Left ventricle myocardium superior (tissue), 1 donor: ENCODE results near the gene IRS2. TPM values are rescaled to one million over a fixed set of nuclear protein-coding genes. Genes with fewer than 3 reads are reported as not detected.
A peak's percentile ranks its signal among the peaks of the same experiment; 100 is the strongest.

Experiments used
- ATAC-seq: fragments of 200-7000 bp; cut with Tn5 transposase; one replicate; pipeline ENCODE4 v1.9.1; 2020; ENCODE audit warnings: mild to moderate bottlenecking, moderate library complexity
- DNase-seq: peaks from one replicate; pipeline ENCODE4 v3.0.0-alpha.2; 2020
- intact Hi-C: fragments of 100-400 bp; cut with micrococcal nuclease; formaldehyde crosslinking; loops from one replicate; pipeline ENCODE4 v1.11.0; 2022
- total RNA-seq: library from RNA; stranded (reverse); fragmentation: NEBNext Ultra II Directional; extraction: Animal tissue kit (Norgen Biotek cat#: 25700); gene quantifications from one replicate; pipeline ENCODE4 v1.2.1, GENCODE V29; 2021
- donor health status: DM: no; HTN: yes; CAD: no; lungs with severe emphysema.

The IRS2 gene
- total RNA-seq, 1 donor from 2014 or later = 11.3 TPM

GRCh38 chr13:109807345-109807744, 21.0 kb upstream of the IRS2 start:
- no peak for DNase-seq
- intact Hi-C loops = no loop called here
- no peak for ATAC-seq

DNA sequence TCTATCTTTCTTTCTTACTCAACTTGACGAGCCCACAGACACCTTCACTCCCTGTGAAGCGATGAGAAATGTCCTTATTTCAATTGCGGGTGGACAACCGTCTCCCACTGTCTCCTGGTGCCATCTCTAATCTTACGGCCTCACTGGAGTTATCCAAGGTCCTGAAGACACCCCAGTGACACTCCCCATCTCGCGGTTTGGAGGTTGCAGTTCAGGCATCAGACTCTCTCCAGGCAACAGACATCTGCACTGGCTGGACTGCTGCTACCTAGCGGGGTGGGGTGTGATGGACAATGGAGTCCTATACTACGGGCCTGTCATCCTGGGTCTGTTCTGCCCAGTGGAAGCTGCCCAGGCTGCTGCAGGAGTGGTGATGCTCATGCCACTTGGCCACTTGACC, 18.3 kb upstream of the IRS2 start:
- intact Hi-C loops = no loop called here
- no peak for DNase-seq
- ATAC-seq = no peak

DNA sequence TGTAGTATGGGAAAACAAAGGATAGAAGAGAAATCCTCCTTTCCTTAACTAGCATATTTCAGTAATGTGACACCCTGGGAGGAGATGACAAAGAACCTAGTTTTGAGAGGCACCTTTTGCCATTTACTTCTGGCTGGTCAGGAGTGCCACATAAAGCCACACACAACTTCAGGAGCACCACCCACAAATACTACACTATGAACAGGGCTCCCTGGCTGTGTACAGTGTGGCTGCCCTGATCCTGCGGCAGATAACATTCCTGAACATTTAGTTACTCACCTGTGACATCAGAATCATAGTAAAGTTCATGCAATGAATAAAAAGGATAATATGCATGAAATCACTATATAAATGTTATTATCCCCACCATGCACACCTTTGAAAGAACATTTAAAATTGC, 17.4 kb upstream of the IRS2 start:
- ATAC-seq = no peak
- intact Hi-C loops = no loop called here
- no peak for DNase-seq

- no peak for ATAC-seq
- intact Hi-C loops = no loop called here
- DNase-seq = no peak
These were observed 16.6 kb upstream of the IRS2 start for GRCh38 chr13:109802936-109803335.

DNA sequence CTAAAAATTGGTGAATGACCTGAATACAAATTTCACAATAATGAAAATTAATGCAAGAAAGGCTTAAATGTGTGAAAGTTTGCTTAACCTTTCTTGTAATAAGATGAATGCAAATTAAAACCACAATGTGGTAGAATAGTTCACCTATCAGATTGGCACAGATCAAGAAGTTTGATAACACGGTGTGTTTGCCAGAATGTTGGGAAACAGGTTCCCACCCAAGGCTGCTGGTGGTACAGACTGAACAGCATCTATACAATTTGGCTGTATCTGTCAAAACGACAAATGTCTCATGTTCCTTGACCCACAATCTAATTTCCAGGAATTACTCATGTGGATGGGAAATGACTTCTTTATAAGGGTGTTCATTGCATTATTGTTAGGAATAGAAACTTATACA, 8.6 kb upstream of the IRS2 start:
- ATAC-seq = no peak
- intact Hi-C loops = loop anchor here (10.0 kb wide), 1 partner anchor 310 kb away; no protein-coding TSS in a partner anchor
- no peak for DNase-seq

DNA sequence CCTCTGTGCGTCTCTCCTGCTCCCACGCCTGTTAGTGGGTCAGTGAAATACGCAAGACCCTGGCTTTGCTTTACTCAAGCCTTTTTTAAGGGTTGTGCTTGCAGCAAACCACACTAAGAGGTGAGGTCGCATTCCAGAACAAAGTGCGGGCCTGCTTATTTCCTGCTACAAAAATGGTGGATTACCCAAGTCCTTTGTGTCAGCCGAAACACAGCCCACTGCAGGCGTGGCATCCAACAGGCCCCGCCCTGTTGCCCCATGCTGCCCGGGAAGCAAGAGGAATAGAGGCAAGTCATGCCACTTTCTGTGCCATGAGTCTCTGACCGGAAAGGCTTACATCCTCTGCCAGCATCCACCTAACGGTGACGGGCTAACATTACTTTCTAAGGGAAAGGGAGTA, 7.7 kb upstream of the IRS2 start:
- intact Hi-C loops = loop anchor here (10.0 kb wide), 1 partner anchor 311 kb away; no protein-coding TSS in a partner anchor
- DNase-seq (no peak), ATAC-seq (no peak)

DNA sequence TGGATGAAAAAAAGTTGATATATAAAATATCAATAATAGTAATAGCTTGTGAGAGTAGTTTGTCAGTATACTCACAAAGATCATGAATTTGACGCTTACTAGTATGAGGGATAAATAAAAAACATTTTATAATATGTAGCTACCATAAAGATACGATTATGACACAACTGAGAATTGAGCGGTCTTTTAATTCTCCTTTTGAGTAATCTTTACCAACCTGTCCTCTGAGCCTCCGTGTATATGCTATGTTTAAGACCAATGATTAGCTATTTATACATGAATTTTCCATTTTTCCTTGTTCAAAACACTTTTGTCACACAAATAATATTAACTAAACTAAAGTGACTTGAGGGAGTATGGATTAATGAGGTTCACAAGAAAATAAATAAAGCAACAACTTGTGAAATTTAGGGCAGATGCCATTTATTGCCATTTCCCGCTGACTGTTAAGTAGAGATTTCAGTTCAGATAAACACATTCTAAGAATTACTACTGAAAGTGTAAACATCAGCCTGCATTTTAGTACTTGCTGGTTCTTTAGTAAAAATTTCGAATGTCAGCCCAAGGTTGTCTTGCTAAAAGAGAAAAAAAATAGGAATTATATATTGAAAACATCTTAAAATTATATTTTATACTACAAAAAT, 6.2 kb upstream of the IRS2 start:
- no peak for DNase-seq
- no peak for ATAC-seq
- intact Hi-C loops = loop anchor here (10.0 kb wide), 1 partner anchor 312 kb away; no protein-coding TSS in a partner anchor

GRCh38 chr13:109790942-109791605, 4.7 kb upstream of the IRS2 start:
- no peak for DNase-seq
- intact Hi-C loops = loop anchor here (10.0 kb wide), 1 partner anchor 314 kb away; no protein-coding TSS in a partner anchor
- ATAC-seq = no peak

- no peak for ATAC-seq
- intact Hi-C loops = loop anchor here (10.0 kb wide), 1 partner anchor 315 kb away; no protein-coding TSS in a partner anchor
- no peak for DNase-seq
These were observed 3.7 kb upstream of the IRS2 start for GRCh38 chr13:109790086-109790485.

- DNase-seq = no peak
- intact Hi-C loops = loop anchor here (10.0 kb wide), 1 partner anchor 824 kb away; no protein-coding TSS in a partner anchor
- ATAC-seq = no peak
These were observed 2.9 kb upstream of the IRS2 start for GRCh38 chr13:109789262-109789661.

GRCh38 chr13:109788372-109789111, 2.2 kb upstream of the IRS2 start:
- ATAC-seq (no peak), DNase-seq (no peak)
- intact Hi-C loops = loop anchor here (10.0 kb wide), 1 partner anchor 824 kb away; no protein-coding TSS in a partner anchor

DNA sequence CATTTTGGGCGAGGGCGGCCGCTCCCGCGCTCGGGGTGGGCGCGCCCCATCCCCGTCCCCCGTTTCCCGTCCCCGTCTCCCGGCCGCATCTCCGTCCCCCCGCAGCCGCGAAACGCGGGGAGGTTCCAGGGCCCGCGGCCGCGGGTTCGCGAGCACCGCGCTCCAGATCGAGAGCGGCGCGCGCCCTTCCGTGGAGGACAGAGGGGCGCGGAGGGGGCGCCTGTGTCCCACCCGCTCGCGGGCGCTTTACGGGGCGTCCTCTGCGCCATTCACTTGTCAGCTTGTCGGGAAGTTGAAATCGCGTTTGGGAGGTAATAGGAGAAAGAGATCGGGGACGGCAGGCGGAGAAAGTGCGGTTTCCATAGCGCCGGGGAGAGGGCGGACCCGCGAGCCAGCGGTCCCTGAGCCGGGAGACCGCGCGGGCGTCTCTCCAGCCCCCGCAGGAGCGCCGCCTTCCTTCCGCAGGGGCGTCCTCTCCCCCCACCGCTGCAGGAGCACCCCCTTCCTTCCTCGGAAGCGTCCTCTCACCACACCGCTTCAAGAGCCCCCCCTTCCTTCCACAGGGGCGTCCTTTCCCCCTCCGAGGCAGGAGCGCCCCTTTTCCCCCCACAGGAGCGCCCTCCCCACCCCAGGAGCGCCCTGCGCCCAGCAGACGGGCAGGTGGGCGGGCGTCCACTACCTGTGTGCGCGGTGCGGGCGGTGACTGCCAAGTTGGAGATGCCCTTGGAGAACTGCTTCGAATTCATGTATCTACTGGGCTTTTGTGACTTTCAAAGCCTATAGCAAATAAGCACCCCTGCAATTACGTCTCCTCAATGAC, 962 bp upstream of the IRS2 start:
- DNase-seq (peak; percentile 66), ATAC-seq (peak; percentile 34)
- intact Hi-C loops = loop anchor here (10.0 kb wide), 1 partner anchor 823 kb away; no protein-coding TSS in a partner anchor

DNA sequence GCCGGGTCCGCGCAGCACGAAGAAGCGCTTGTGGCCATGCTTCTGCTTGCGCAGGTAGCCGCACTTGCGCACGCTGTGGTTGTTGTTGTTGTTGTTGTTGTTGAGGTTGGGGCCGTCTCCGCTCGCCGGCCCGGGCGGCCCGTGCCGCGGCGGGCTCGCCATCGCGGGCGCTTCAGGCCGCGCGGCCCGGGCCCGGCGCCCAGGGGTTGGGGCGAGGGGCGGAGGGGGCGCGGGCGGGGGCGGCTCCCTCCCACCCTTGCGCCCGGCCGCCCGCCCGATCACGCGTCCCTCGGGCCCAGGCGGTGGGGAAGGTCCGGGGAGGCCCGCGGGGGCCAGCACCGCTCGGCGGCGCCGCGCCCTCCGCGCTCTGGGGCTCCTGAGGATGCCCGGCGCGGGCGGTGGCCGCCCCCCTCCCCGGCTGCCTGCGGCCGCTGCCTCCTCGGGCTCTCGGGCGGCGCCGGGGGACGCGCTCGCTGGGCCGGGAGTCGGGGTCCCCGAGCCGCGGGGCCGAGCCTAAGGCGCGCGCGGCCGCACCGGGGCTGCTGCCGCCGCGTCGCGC, 412 bp downstream of the IRS2 start:
- intact Hi-C loops = loop anchor here (10.0 kb wide), 1 partner anchor 821 kb away; no protein-coding TSS in a partner anchor
- DNase-seq = no peak
- ATAC-seq = no peak

DNA sequence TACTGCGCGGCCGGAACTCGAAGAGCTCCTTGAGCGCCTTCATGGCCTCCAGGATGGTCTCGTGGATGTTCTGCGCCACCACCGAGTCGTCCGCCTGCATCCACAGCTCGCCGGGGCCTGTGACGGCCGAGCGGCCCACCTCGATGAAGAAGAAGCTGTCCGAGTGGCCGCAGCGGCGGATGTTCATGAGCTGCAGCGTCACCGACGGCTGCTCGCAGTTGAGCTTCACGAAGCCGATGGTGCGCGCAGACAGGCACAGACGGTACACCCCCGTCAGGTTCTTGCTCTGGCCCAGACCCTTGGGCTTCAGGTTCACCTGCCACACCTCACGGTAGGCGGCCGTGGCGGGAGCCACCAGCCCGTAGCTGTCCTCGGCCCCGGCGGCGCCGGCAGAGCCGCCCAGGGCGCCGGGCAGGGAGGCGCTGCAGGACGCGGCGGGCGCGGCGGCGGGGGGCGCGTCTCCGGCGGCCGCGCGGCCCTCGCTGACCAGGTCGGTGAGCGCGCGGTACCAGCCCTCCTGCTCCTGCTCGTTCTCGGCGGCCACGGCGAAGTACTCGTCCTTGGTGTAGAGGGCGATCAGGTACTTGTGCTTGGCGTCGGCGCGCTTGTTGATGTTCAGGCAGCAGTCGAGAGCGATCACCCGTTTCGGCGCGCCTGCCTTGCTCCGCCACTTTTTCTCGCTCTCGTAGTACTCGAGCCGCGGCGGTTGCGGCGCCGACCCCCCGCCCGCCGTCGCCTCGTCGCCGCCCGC, 1.1 kb downstream of the IRS2 start:
- ATAC-seq (peak; percentile 4), DNase-seq (peak; percentile 70)
- intact Hi-C loops = loop anchor here (10.0 kb wide), 1 partner anchor 821 kb away; no protein-coding TSS in a partner anchor

DNA sequence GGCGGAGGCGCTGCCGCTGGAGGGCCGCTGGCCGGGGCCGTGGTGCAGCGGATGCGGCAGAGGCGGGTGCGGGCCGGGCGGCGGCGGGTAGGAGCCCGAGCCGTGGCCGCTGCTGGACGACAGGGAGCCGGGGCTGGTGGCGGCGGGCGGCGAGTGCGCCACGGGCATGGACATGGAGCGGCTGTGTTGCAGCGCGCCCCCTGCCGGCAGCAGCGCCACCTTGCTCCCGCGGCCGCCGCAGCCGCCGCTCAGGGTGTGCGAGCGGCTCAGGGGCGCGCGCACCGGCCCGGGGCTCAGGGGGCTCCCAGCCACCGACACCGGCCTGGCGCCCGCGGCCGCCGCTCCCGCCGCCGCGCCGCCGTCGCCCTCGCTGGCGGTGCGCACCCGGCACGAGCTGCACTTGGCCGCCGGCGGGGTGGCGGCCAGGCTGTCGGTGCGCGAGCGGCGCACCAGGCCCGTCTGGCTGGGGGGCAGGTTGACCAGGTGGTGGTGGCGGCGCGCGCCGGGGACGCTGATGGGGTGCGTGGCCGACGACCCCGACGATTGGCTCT, 1.7 kb downstream of the IRS2 start:
- ATAC-seq (peak; percentile 55), DNase-seq (peak; percentile 91)
- intact Hi-C loops = loop anchor here (10.0 kb wide), 1 partner anchor 820 kb away; no protein-coding TSS in a partner anchor

DNA sequence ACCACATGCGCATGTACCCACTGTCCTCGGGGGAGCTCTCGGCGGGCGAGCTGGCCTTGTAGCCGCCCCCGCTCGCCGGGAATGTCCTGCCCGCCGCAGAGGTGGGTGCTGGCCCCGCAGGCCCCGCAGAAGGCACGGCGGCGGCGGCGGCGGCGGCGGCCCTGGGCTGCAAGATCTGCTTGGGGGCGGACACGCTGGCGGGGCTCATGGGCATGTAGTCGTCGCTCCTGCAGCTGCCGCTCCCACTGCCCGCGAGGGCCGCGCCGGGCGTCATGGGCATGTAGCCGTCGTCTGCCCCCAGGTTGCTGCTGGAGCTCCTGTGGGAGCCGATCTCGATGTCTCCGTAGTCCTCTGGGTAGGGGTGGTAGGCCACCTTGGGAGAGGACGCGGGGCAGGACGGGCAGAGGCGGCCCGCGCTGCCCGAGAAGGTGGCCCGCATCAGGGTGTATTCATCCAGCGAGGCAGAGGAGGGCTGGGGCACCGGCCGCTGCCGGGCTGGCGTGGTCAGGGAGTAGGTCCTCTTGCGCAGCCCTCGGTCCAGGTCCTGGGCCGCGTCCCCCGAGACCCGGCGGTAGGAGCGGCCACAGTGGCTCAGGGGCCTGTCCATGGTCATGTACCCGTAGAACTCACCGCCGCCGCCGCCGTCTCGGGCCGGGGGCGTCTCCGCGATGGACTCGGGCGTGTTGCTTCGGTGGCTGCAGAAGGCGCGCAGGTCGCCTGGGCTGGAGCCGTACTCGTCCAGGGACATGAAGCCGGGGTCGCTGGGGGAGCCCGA, 2.4 kb downstream of the IRS2 start:
- no peak for DNase-seq
- intact Hi-C loops = loop anchor here (10.0 kb wide), 1 partner anchor 819 kb away; no protein-coding TSS in a partner anchor

DNA sequence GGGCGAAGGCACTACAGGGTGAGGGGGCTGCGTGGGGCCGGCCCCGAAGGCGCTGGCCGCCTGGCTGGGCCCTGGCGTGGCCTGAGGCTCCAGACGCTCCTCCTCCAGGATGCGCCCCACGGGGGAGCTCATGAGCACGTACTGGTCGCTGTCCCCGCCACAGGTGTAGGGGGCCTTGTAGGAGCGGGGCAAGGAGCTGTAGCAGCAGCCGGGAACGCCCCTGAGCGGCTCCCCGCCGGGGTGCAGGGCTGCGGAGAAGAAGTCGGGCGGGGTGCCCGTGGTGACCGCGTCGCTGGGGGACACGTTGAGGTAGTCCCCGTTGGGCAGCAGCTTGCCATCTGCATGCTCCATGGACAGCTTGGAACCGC, 3.0 kb downstream of the IRS2 start:
- no peak for DNase-seq
- intact Hi-C loops = loop anchor here (10.0 kb wide), 1 partner anchor 819 kb away; no protein-coding TSS in a partner anchor
- ATAC-seq = no peak

More for the DNA sequence above, 2.4 kb downstream of the IRS2 start:
- ATAC-seq = no peak
